Lower lobe of right lung (tissue), 2 donors: Measurements from ENCODE around the gene FOXK2. TPM values are rescaled to one million over a fixed set of nuclear protein-coding genes. Genes with fewer than 3 reads are reported as not detected.
A peak's percentile ranks its signal among the peaks of the same experiment; 100 is the strongest.

Experiments used
- ATAC-seq, 2 donors: fragments of 200-7000 bp; cut with Tn5 transposase; one replicate each; pipeline ENCODE4 v1.9.1; 2020 to 2022; ENCODE audit warnings: mild to moderate bottlenecking in 2 of 2, moderate library complexity in 2 of 2
- DNase-seq: peaks from one replicate; pipeline ENCODE4 v3.0.0-alpha.2; 2020
- H3K27ac ChIP-seq: fragments of 200-600 bp; one replicate; pipeline ENCODE4 v1.8.0; 2022
- H3K27me3 ChIP-seq: fragments of 200-600 bp; one replicate; pipeline ENCODE4 v1.8.0; 2022; ENCODE audit warnings: low read depth
- H3K36me3 ChIP-seq: fragments of 200-600 bp; one replicate; pipeline ENCODE4 v1.8.0; 2022; ENCODE audit warnings: mild to moderate bottlenecking
- H3K4me1 ChIP-seq: fragments of 200-600 bp; one replicate; pipeline ENCODE4 v1.8.0; 2022
- H3K4me3 ChIP-seq: fragments of 200-600 bp; one replicate; pipeline ENCODE4 v1.8.0; 2022; ENCODE audit warnings: mild to moderate bottlenecking
- H3K9me3 ChIP-seq: fragments of 200-600 bp; one replicate; pipeline ENCODE4 v1.8.0; 2022
- intact Hi-C: fragments of 100-400 bp; cut with DNase I; formaldehyde crosslinking; loops from one replicate; pipeline ENCODE4 v1.11.0; 2022
- total RNA-seq: library from RNA; stranded (reverse); fragmentation: NEBNext Ultra II Directional; extraction: Animal tissue kit (Norgen Biotek cat#: 25700); gene quantifications from one replicate; pipeline ENCODE4 v1.2.1, GENCODE V29; 2021
- TF ChIP-seq, protein P1 (sequence below): fragments of 200-600 bp; IDR thresholded peaks from one replicate; pipeline ENCODE4 v1.8.0; 2022; ENCODE audit warnings: antibody characterized with exemption, mild to moderate bottlenecking
- donor health status: DM: no; HTN: yes; CAD: no; lungs with severe emphysema.

The FOXK2 gene
- total RNA-seq, 1 donor from 2014 or later, result 60.1 TPM

GRCh38 chr17:82596837-82597672, 77.5 kb downstream of the FOXK2 start:
- no peak for ATAC-seq
- DNase-seq, result no peak
- intact Hi-C loops, result no loop called here
- Histone ChIP-seq H3K4me3 (no peak overlapping the region), H3K36me3 (peaks cover 63% of the 10 kb centered on the region), H3K4me1 (peaks cover 30% of the 10 kb centered on the region), H3K9me3 (no peaks in the 10 kb centered on the region), H3K27me3 (no peaks in the 10 kb centered on the region), H3K27ac (no peak overlapping the region)
- TF ChIP-seq, protein P1, sequence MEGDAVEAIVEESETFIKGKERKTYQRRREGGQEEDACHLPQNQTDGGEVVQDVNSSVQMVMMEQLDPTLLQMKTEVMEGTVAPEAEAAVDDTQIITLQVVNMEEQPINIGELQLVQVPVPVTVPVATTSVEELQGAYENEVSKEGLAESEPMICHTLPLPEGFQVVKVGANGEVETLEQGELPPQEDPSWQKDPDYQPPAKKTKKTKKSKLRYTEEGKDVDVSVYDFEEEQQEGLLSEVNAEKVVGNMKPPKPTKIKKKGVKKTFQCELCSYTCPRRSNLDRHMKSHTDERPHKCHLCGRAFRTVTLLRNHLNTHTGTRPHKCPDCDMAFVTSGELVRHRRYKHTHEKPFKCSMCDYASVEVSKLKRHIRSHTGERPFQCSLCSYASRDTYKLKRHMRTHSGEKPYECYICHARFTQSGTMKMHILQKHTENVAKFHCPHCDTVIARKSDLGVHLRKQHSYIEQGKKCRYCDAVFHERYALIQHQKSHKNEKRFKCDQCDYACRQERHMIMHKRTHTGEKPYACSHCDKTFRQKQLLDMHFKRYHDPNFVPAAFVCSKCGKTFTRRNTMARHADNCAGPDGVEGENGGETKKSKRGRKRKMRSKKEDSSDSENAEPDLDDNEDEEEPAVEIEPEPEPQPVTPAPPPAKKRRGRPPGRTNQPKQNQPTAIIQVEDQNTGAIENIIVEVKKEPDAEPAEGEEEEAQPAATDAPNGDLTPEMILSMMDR, result no peak

DNA sequence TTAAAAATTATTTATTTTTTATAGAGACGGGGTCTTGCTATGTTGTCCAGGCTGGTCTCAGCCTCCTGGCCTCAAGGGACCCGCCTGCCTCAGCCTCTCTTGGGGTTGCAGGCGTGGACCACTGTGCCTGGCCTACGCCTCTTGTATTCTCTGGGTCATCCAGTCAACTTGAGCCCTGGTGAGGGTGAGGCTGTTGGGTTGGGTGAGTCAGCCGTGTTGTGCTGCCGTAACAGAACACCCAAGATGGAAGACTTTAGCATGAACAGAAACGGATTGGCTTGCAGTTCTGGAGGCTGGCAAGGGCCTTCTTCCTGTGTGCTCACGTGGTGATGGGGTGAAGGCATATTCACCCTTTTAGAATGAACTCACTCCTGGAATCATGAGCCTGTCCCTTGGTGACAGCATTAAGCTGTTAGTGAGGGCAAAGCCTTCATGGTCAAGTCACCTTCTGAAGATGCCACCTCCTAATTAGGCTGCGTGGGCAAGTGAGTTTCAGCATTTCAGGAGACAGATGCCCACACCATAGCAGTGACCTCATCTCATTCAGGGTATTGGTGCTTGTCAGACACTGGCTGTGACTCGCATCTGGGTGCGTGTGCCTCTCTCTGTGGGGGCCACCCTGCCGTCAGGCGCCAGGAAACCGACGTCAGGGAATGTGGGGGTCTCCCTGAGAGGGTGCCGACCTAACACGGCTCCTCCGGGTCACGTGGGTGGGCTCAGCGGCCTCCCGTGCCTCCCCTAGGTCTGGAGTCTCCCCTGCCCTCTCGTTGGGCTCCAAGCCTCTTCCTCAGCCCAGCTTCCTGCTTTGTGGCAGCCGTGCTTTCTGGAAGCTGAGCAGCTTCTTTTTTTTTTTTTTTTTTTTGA, 79.0 kb downstream of the FOXK2 start:
- no peak overlapping the region for H3K4me3 ChIP-seq
- DNase-seq, result peak; percentile 37
- no peaks in the 10 kb centered on the region for H3K27me3 ChIP-seq
- intact Hi-C loops, result no loop called here
- H3K4me1 ChIP-seq, result peaks cover 33% of the 10 kb centered on the region
- TF ChIP-seq, protein P1, result no peak
- H3K36me3 ChIP-seq, result peaks cover 77% of the 10 kb centered on the region
- H3K9me3 ChIP-seq, result no peaks in the 10 kb centered on the region
- no peak overlapping the region for H3K27ac ChIP-seq
- no peak for ATAC-seq

DNA sequence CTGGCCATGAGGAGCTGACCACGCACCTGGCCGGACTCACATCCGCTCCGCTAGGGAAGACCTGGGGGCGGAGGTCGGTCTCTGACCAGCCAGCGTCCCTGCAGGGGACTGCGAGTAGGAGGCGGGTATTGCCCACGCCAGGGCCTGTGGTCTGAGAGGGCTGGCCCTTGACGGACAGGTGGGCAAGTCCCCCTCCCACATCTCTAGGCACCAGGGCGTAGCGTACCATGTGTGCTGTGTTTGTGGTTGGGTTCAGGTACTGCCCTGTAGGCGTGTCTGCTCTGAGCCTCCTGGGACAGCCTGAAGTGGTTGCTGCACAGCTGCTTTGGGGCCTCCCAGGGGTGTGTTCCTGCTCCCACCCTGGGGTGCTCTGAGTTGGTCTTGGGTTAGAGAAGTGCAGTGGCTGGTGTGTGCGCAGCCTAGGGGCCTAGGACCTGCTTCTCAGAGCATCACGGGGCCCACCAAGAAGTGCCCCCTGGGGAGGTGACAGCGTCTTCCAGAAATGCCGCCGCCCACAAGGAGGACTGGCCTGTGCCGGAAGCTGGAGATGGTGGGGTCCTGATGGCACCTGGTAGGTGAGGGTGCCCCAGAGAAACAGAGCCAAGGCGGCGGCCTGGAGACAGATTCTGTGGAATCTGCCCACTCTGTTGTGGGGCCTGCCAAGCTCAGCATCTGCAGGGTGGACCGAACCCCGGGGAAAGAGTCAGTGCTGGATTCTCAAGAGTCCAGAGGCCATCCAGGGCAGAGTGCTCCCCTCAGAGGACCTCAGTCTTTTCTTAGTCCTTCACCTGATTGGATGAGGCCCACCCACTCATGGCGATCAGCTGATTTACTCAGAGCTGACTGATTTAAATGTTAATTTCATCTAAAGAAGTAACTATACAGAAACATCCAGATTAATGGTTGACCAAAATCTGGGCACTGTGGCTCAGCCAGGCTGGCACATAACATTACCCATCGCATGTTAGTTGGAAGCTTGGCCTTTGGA, 80.4 kb downstream of the FOXK2 start:
- DNase-seq (peak; percentile 40), ATAC-seq (no peak)
- H3K9me3 ChIP-seq, result no peaks in the 10 kb centered on the region
- no peak overlapping the region for H3K4me3 ChIP-seq
- H3K27ac ChIP-seq, result no peak overlapping the region
- H3K36me3 ChIP-seq, result peaks cover 89% of the 10 kb centered on the region
- H3K27me3 ChIP-seq, result no peaks in the 10 kb centered on the region
- intact Hi-C loops, result no loop called here
- H3K4me1 ChIP-seq, result peaks cover 33% of the 10 kb centered on the region
- TF ChIP-seq, protein P1, result no peak

GRCh38 chr17:82600731-82601446, 81.4 kb downstream of the FOXK2 start:
- TF ChIP-seq, protein P1, result no peak
- Histone ChIP-seq H3K4me1 (peaks cover 36% of the 10 kb centered on the region), H3K27me3 (no peaks in the 10 kb centered on the region), H3K36me3 (peaks cover 90% of the 10 kb centered on the region), H3K27ac (no peak overlapping the region), H3K4me3 (no peak overlapping the region), H3K9me3 (no peaks in the 10 kb centered on the region)
- DNase-seq, result no peak
- intact Hi-C loops, result no loop called here
- no peak for ATAC-seq
